GM21723 (cell line): ENCODE data around the gene MAB21L2.
A peak's percentile ranks its signal among the peaks of the same experiment; 100 is the strongest.

ENCODE experiments used
- ATAC-seq: cut with Tn5 transposase; IDR thresholded peaks from one replicate; pipeline ENCODE4 v1.9.1; 2021; ENCODE audit warnings: mild to moderate bottlenecking, moderate library complexity; ENCODE audit not compliant: unreplicated experiment

The MAB21L2 gene

GRCh38 chr4:150600812-150601445 lies 19.0 kb downstream of the MAB21L2 start:
- no peak for ATAC-seq

GRCh38 chr4:150609131-150609530 lies 27.2 kb downstream of the MAB21L2 start:
- ATAC-seq = no peak

- ATAC-seq = peak; percentile 52
Observed at GRCh38 chr4:150619042-150619441, 37.1 kb downstream of the MAB21L2 start.

- ATAC-seq = no peak
Observed at GRCh38 chr4:150624055-150624454, 42.1 kb downstream of the MAB21L2 start.

- no peak for ATAC-seq
Observed at GRCh38 chr4:150625033-150625432, 43.1 kb downstream of the MAB21L2 start.

- ATAC-seq = no peak
Observed at GRCh38 chr4:150628073-150628472, 46.1 kb downstream of the MAB21L2 start.

GRCh38 chr4:150632639-150633038 lies 50.7 kb downstream of the MAB21L2 start:
- ATAC-seq = no peak
